ENCODE data around the gene RPP40.

Gene RPP40

GRCh38 chr6:4947716-4948115 is 56.1 kb downstream of the RPP40 start:
- no peak for TF ChIP-seq CTCF (conservative IDR thresholded peaks at IDR 0.05)
- no peak overlapping the region for H3K27ac ChIP-seq

- TF ChIP-seq CTCF (conservative IDR thresholded peaks at IDR 0.05), result no peak
- H3K27ac ChIP-seq, result no peak overlapping the region
Observed at GRCh38 chr6:4946521-4946920, 57.3 kb downstream of the RPP40 start.
